ENCODE measurements around the gene PAGE2. TPM values are rescaled to one million over a fixed set of nuclear protein-coding genes. Genes with fewer than 3 reads are reported as not detected.
"Not testable (repeated sequence)": the region's sequence is repeated elsewhere in the genome, so short reads cannot be mapped to it uniquely, and the experiment has no call there.

Gene PAGE2
- total RNA-seq, 2 donors from 2014 or later = not detected

DNA sequence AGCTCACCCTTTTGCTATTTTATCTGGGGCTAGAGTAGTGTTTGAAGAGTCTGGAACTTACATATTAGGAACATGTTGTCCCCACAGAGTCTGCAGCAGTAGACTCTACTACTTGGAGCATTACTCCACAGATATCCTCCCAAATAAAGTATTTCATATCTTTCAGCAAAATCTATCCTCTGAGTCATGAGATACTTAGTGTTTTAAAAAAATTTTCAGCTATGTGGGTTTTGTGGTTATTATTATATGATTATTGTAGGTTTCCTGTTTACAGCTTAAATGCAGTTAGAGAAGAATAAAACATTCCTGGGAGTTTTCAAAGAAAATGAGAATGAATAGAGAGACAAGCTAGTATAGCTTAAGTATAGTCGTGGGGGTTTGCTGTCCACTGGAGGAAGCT lies 30.9 kb downstream of the PAGE2 start:
- no peak for DNase-seq
- intact Hi-C loops (cut with DNase I, micrococcal nuclease) = no loop called here
- no peak for ATAC-seq

DNA sequence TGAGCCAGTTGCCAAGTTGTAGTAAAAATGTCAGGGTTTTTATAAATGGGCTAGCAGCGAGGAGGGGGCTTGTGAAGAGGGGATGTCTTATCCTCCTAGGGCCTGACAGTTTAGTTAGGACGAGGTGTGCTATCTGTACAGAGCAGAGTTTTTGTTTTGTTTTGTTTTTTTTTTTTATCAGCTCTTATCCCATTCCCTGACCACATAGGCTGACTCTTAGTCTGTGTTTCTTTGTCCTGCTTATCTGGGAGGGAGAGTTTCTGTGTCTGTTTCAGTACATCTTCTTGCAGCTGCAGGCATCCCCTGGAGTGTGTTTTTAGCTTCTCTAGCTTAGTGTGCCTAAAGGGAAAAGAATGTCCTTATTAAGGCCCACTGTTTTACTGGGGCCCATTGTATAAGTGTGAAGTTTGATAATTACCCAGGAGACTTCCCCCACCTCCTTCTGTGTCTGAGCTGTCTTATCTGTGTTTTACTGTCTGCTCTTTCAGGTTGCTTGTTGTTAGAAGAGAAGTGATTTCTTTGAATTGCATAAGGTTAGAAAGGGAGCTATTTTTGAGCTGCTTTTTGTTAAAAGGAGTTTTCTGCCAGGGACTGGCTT lies 32.0 kb downstream of the PAGE2 start:
- ATAC-seq (no peak), DNase-seq (no peak)
- intact Hi-C loops (cut with DNase I, micrococcal nuclease) = no loop called here

GRCh38 chrX:55123900-55124299 lies 35.1 kb downstream of the PAGE2 start:
- intact Hi-C loops (cut with DNase I, micrococcal nuclease) = no loop called here
- no peak for DNase-seq
- ATAC-seq = no peak

DNA sequence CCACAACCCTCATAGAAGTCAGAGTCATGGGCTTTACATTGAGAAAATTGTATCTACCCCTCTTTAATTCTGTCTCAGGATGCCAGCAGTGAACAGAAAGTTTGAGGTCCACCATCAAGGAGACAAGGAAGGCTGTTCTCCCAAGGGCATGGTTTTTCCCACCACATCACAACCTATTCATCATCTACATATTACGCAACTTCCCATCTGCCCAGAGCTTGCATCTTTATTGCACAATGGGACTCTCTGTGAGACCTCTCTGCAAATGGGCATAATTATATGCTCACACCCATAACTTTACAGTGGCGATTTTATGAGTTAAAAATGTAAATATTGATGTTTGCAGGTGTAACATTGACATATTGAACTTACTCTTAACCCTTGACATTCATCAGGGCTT lies 38.9 kb downstream of the PAGE2 start:
- no peak for DNase-seq
- peak; percentile 85 for ATAC-seq

DNA sequence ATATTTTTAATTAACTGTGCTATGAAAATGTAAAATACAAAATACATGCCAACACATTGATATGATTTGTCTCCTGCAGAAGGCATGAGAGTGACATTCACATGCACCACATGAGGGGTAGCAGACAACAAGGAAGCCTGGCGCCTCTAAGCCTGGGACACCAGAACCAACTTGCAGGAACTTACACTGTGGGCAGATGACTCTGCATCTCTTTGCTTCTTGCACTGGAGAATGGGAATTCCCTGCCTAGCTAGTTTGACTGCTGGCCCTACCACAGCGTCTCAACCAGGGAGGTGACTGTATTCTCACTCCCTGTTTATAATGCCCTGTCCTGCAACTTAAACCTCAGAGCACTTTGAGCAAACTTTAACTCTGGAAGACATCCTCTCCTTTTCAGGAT lies 40.5 kb downstream of the PAGE2 start:
- ATAC-seq (no peak), DNase-seq (no peak)
- intact Hi-C loops (cut with DNase I, micrococcal nuclease) = no loop called here

More for the DNA sequence above, 38.9 kb downstream of the PAGE2 start:
- intact Hi-C loops (cut with DNase I, micrococcal nuclease) = no loop called here

DNA sequence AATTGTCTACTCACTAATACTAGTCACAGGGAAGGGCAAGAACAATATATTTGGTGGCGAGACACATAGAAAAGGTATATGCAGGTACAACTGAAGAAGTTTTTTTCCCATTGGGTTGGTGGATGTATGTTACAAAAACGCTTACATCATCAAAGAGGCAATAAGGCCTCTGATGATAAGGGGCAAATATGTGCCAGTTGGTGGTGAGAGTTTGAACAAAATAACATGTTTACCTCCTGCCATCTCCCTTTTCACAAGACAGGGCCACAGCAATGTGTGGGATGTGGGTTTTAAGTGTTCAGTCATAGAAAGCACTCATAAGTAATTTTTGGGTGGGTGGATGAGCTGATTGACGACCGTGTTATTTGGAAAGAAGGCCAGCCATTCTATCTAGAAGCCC lies 41.7 kb downstream of the PAGE2 start:
- intact Hi-C loops (cut with DNase I, micrococcal nuclease) = no loop called here

GRCh38 chrX:55132416-55132815 lies 43.6 kb downstream of the PAGE2 start:
- ATAC-seq (no peak), DNase-seq (no peak)
- intact Hi-C loops (cut with DNase I, micrococcal nuclease) = no loop called here

More for the DNA sequence above, 41.7 kb downstream of the PAGE2 start:
- ATAC-seq (no peak), DNase-seq (no peak)

- ATAC-seq (peak; percentile 93), DNase-seq (peak; percentile 40)
- intact Hi-C loops (cut with DNase I, micrococcal nuclease) = no loop called here
These were observed 46.4 kb downstream of the PAGE2 start for GRCh38 chrX:55135171-55135570.

DNA sequence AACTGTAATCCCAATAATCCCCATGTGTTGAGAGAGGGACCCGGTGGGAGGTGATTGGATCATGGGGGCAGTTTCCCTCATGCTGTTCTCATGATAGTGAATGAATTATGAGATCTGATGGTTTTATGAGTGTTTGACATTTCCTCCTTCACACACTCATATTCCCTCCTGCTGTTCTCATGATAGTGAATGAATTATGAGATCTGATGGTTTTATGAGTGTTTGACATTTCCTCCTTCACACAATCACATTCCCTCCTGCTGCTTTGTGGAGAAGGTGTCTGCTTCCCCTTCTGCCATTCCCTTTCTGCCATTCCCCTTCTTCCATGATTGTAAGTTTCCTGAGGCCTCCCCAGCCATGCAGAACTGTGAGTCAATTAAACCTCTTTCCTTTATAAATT lies 52.0 kb downstream of the PAGE2 start:
- not testable (repeated sequence) for DNase-seq
- peak; percentile 83 for ATAC-seq

More for the DNA sequence above, 52.0 kb downstream of the PAGE2 start:
- intact Hi-C loops (cut with DNase I, micrococcal nuclease) = not testable (repeated sequence)

Other genes starting within 250 kb of the PAGE2 start
- gene TRO, start 168.2 kb upstream of the PAGE2 start, total RNA-seq = 1 to 10 TPM; 1.5 to 2.1 TPM
- under 1 TPM; 0.31 to 0.34 TPM for gene PFKFB1, start 94.8 kb upstream of the PAGE2 start, total RNA-seq
- gene APEX2, start 88.7 kb upstream of the PAGE2 start, total RNA-seq = 10 to 100 TPM; 20.8 to 22.1 TPM
- gene ALAS2, start 58.0 kb upstream of the PAGE2 start, total RNA-seq = not detected
- not detected for gene PAGE2B, start 14.0 kb upstream of the PAGE2 start, total RNA-seq
- not detected for gene PAGE5, start 131.3 kb downstream of the PAGE2 start, total RNA-seq
- gene PAGE3, start 175.9 kb downstream of the PAGE2 start, total RNA-seq = not detected

Measured in left colon (tissue), 2 donors.